NCI-H526 treated with DMSO at 0.1 percent for 48 hours (cell line): Measurements from ENCODE around the gene UQCRH.
"Not testable (repeated sequence)": the region's sequence is repeated elsewhere in the genome, so short reads cannot be mapped to it uniquely, and the experiment has no call there.

Source experiments
- DNase-seq: peaks from one replicate; lab custom pipeline; 2025; lab: John Stamatoyannopoulos, UW

The UQCRH gene

GRCh38 chr1:46333300-46334029 is 30.0 kb downstream of the UQCRH start:
- peak; percentile 97 for DNase-seq

GRCh38 chr1:46334030-46334384 is 30.5 kb downstream of the UQCRH start:
- DNase-seq = no peak

DNA sequence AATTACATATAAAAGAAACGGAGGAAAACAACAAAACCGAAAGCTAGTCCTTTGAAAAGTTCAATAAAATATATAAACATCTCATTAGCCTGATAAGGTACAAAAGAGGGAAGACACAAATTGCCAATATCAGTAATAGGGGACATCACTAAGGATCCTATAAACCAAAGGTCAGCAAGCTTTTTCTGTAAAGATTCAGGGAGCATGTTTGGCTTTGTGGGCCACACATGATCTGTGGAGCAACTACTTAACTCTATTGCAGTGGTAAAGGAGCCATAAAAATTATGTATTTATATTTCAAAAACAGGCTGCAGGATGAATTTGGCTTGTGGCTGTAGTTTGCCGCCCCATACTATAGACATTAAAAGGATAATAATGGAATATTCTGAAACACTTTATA is 31.6 kb downstream of the UQCRH start:
- no peak for DNase-seq

DNA sequence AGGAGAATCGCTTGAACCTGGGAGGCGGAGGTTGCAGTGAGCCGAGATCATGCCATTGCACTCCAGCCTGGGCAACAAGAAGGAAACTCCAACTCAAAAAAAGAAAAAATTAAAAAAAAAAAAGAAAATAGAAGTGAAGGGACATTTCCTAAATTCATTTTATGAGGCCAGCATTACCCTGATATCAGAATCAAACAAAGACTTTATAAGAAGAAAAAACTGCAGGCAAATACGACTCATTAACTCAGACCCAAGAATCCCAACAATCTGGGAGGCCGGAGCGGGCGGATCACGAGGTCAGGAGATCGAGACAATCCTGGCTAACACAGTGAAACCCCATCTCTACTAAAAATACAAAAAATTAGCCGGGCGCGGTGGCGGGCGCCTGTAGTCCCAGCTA is 33.9 kb downstream of the UQCRH start:
- DNase-seq = not testable (repeated sequence)

DNA sequence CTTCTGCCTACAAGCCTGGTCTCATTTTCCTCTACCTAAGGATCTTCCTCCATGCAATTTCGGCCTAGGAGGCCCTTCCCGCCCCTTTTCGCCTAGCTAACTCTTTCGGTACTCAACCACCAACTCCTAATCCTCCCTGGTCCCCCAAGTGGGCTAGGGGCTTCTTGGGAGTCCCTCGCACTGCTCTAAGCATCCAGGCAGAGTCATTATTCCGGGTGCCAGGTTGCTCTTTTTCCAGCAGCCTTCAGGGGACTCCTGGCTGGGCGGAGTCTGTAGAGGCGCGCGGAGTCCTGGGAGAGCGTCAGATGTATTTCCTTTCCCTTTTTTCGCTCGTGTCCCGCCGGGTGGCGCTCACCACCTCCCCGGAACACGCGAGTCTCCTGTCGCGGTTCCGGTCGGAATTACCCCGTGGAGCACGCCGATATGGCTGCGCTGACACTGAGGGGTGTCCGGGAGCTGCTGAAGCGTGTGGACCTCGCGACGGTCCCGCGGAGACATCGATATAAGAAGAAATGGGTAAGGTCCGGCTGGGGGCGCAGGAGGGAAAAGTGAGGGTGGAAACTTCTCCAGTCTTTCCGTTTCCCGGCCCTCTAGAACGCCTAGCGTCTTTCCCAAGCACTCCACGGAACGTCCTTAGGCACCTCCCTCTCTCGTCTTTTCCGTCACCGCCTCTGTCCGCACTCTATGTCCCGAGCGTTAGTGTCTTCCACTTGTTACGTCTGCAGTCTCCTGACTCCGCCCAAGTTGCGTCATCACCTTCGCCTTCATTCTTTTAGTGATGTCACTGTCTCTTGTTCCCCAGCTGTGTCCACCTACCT is 37.1 kb downstream of the UQCRH start, which contains the start of gene NSUN4:
TSS of gene NSUN4 (plus strand) at position 404 of the 818 bp plus-strand sequence. CDS start at position 424, 20 bp downstream.
- peak; percentile 90 for DNase-seq

- no peak for DNase-seq
These were observed 38.0 kb downstream of the UQCRH start for GRCh38 chr1:46341222-46342083.

DNA sequence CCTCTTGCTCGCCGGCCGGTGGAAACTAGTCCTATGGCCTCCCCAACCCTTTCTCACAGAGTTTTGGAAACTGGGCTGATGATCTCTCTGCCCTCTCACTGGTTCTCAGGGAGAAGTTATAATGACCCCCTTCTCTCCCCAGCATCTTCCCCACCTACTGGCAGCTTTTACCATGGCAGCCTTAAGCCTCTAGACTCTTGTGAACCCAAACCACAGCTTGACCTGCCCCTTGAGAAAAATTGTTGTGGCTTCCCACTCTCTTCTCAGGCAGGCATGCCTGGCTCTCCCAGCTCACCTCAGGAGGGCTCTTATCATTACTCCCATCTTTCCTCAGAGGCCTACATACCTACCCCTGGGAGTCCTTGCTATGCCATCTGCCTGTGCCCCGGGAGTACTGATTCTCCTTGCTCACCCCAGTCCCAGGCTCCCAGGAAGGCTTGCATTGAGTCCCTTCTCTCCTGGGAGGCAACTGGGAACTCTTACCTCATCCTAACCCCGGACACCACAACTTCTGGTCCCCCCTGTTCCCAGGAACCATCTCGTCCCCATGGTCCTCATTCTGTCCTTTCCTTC is 38.7 kb downstream of the UQCRH start:
- no peak for DNase-seq

DNA sequence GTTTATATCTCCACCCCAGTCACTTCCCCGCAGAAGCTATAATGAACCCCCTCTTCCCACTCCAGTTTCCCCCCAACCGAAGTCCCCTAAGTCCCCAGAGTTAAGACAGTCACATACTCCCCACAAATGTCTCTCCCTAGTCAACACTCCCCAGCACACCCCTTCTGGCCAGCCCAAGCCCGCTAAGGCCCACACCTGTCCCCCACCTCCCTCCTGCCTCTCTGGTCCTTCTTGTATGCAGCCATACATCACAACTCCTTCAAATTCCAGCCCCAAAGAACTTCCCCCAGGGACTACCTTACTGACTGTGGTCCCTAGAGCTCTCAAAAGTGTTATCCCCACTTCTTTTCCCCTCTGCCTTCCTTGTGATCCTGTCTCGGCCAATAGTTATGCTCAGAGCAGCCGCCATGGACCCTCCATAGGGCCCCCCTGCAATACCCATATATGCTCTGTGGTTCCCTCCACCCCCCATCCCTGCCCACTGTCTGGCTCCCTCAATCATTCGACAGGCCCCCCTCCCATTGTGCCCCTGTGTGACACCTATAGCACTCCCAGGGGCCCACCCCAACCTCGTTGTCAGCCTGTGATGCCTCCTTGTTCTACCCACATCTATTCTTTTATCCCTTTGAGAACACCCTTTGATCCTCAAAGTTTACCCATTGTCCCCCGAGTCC is 39.3 kb downstream of the UQCRH start:
- DNase-seq = no peak

GRCh38 chr1:46343351-46343695 is 39.8 kb downstream of the UQCRH start:
- DNase-seq = no peak

DNA sequence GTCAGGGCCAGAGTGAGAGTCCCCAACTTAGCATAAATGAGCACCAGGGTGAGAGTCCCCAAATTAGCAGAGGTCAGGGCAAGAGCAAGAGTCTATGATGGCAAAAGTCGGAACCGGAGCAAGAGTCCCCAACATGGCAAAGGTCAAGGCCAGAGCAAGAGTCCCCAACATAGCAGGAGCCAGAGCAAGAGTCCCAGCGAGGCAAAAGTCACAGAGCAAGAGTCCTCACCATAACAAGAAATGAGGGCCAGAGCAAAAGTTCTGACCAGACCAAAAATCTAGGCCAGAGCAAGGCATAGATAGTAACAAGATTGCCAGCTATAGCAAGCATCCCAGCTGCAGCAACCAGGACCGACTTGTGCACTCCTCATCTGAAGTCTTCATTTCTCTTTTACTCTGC is 40.2 kb downstream of the UQCRH start:
- no peak for DNase-seq

- DNase-seq = no peak
These were observed 41.0 kb downstream of the UQCRH start for GRCh38 chr1:46344481-46344880.

GRCh38 chr1:46345281-46345680 is 41.8 kb downstream of the UQCRH start:
- no peak for DNase-seq

GRCh38 chr1:46352363-46352762 is 48.9 kb downstream of the UQCRH start:
- DNase-seq = no peak

GRCh38 chr1:46355920-46356319 is 52.4 kb downstream of the UQCRH start:
- not testable (repeated sequence) for DNase-seq

DNA sequence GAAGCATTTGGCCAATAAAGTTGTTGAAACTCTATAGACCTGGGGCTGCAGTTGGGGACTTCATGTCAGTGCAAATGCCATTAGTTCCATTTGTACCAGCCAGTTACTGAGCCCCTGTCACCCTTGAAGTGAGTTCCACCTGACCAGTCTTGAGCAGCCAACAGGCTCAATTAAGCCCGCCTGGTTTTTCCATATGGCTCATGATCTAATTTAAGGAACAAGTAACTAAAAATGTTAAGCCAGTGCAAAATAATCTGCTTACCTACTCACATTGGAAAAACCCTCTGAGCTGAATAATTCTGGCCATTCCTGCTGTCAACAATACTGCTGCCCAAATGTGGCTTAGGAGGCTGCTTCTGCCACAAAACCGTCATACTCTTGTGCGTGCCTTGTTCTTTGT is 58.7 kb downstream of the UQCRH start:
- DNase-seq = no peak

DNA sequence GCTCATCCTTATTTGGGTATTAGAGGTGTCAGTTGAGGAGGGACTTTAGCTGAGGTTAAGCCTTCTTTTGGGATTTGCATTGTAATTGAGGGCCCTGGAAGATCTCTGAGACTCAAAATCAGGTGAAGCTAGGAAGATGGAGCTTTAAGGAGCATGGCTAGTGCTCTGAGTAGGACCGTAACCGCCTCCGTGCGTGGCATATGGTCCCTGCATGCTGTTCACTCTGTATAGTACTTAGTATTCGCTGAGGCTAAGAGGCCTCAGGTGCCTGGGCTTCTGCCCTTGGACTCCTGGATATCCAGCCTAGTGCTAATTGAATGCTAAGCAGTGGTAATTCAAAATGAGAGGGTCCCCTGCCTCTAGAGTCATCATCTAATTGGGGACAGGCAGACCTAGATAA is 59.6 kb downstream of the UQCRH start:
- no peak for DNase-seq

- no peak for DNase-seq
These were observed 61.1 kb downstream of the UQCRH start for GRCh38 chr1:46364612-46365011.

GRCh38 chr1:46365796-46366195 is 62.3 kb downstream of the UQCRH start:
- DNase-seq = not testable (repeated sequence)
